Keratinocyte (primary cell): ENCODE data around the gene CFAP157.

Experiments
- CTCF ChIP-seq, 3 experiments: IDR thresholded peaks in 1 of 3; conservative IDR thresholded peaks in 1 of 3; optimal IDR thresholded peaks in 1 of 3; 2 replicates in 2 of 3; 3 replicates in 1 of 3; pipeline versions ENCODE3 to v1.5.1; 2011; ENCODE audit warnings: low read length in 3 of 3, mild to moderate bottlenecking in 3 of 3, moderate library complexity in 2 of 3, control low read depth in 1 of 3, inconsistent platforms in 1 of 3; ENCODE audit not compliant: insufficient read depth in 2 of 3; ENCODE audit errors: extremely low read depth in 1 of 3
- EZH2 ChIP-seq: IDR thresholded peaks from one replicate; pipeline ENCODE4 v1.6.1; 2012; ENCODE audit warnings: inconsistent platforms, mild to moderate bottlenecking, low read length, moderate library complexity

- TF ChIP-seq CTCF (optimal IDR thresholded peaks at IDR 0.05 in 1 of 3, IDR thresholded peaks at IDR 0.05 in 1 of 3, conservative IDR thresholded peaks at IDR 0.05 in 1 of 3; ENCODE audit: extremely low read depth in 1 of 3, insufficient read depth in 2 of 3, low read length in 3 of 3) (no peak), EZH2 (no peak)
Observed at GRCh38 chr9:127741831-127742434, 35.1 kb downstream of the CFAP157 start.
